Thoracic aorta (tissue), 2 donors: ENCODE data around the gene C6orf141. TPM values are rescaled to one million over a fixed set of nuclear protein-coding genes. Genes with fewer than 3 reads are reported as not detected.

Experiments used
- ATAC-seq: fragments of 150-250 bp; one replicate; pipeline ENCODE4 v1.8.0; 2017; ENCODE audit warnings: low read depth; ENCODE audit not compliant: insufficient number of reproducible peaks, low FRiP score
- DNase-seq: peaks from one replicate; pipeline ENCODE4 v3.0.0-alpha.2; 2020; ENCODE audit warnings: low spot score
- H3K27ac ChIP-seq, 2 donors: fragments of 200-600 bp; sonication (generic); 1 replicate in 1 of 2; 2 replicates in 1 of 2; pipeline ENCODE4 v1.5.1; 2016; ENCODE audit warnings: mild to moderate bottlenecking in 2 of 2, moderate library complexity in 2 of 2
- H3K27me3 ChIP-seq: fragments of 200-600 bp; sonication (generic); replicated peaks from 2 replicates; pipeline ENCODE4 v1.6.0; 2016; ENCODE audit warnings: mild to moderate bottlenecking; ENCODE audit not compliant: insufficient read depth
- H3K36me3 ChIP-seq: fragments of 200-600 bp; sonication (generic); one replicate; pipeline ENCODE4 v1.5.1; 2016
- H3K4me1 ChIP-seq, 2 donors: fragments of 200-600 bp; sonication (generic); 1 replicate in 1 of 2; 2 replicates in 1 of 2; pipeline versions ENCODE4 v1.5.1 to v1.6.0; 2016; ENCODE audit warnings: low read depth in 2 of 2, mild to moderate bottlenecking in 1 of 2; ENCODE audit not compliant: control insufficient read depth in 1 of 2
- H3K4me3 ChIP-seq: fragments of 200-600 bp; sonication (generic); 2 replicates; pipeline ENCODE4 v1.5.1; 2016; ENCODE audit warnings: mild to moderate bottlenecking
- H3K9me3 ChIP-seq: fragments of 200-600 bp; sonication (generic); 2 replicates; pipeline ENCODE4 v1.5.1; 2016
- total RNA-seq, 2 donors: library from RNA; depleted of rRNA; stranded (reverse); fragments of >200 nt; gene quantifications; one replicate each; pipeline versions ENCODE4 v1.1.0 to v1.2.3, GENCODE V29; 2016
- TF ChIP-seq, protein P1 (sequence below): fragments of 200-600 bp; sonication (generic); IDR thresholded peaks from one replicate; pipeline ENCODE4 v1.5.1; 2019; ENCODE audit warnings: antibody characterized with exemption

C6orf141 gene
- total RNA-seq, 2 donors from 2014 or later: 0.42 to 0.54 TPM

DNA sequence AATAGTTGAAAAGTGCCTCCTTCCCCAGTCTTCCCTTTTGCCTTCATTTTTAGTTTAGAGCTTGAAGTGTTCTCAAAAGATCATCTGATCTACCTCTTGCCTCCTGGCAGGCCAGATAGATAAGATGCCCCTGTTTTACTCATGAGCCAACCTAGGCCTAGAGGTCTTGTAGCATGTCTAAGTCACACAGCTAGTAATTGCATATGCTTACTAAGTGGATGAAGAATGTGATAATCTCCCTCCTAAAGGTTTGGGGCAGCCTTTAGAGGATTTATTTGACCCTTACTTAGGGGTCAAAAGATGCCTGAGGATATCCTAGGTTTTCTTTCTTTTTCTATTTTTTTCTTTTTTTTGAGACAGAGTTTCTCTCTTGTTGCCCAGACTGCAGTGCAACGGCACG is 2.1 kb downstream of the C6orf141 start:
- Histone ChIP-seq H3K4me3 (no peak overlapping the region), H3K4me1 (peaks cover 3 to 16% of the 10 kb centered on the region in 2 donors), H3K36me3 (no peaks in the 10 kb centered on the region), H3K27ac (no peak overlapping the region), H3K9me3 (no peaks in the 10 kb centered on the region), H3K27me3 (no peaks in the 10 kb centered on the region)
- ATAC-seq: no peak
- no peak for DNase-seq
- TF ChIP-seq, protein P1, sequence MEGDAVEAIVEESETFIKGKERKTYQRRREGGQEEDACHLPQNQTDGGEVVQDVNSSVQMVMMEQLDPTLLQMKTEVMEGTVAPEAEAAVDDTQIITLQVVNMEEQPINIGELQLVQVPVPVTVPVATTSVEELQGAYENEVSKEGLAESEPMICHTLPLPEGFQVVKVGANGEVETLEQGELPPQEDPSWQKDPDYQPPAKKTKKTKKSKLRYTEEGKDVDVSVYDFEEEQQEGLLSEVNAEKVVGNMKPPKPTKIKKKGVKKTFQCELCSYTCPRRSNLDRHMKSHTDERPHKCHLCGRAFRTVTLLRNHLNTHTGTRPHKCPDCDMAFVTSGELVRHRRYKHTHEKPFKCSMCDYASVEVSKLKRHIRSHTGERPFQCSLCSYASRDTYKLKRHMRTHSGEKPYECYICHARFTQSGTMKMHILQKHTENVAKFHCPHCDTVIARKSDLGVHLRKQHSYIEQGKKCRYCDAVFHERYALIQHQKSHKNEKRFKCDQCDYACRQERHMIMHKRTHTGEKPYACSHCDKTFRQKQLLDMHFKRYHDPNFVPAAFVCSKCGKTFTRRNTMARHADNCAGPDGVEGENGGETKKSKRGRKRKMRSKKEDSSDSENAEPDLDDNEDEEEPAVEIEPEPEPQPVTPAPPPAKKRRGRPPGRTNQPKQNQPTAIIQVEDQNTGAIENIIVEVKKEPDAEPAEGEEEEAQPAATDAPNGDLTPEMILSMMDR: no peak

DNA sequence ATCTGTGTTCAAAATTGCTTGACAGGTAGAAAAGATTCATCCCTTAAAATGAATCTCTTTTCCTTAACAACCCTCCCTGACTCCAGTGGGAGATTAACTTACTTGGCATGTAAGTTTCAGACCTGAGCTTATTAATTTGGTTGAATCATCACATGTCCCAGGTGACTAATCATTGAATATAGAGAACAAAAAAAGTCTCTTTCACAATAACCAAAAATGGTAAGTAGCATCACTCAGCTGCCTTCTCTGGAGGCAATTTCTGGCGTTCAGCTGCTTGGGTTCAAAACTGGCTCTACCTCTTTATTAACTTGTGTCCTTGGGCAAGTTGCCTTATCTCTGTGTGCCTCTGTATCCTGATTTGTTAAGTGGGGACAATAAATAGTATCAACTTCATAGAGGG is 2.9 kb downstream of the C6orf141 start:
- peaks cover 3 to 16% of the 10 kb centered on the region in 2 donors for H3K4me1 ChIP-seq
- DNase-seq: no peak
- H3K27me3 ChIP-seq: no peaks in the 10 kb centered on the region
- H3K4me3 ChIP-seq: no peak overlapping the region
- TF ChIP-seq, protein P1: no peak
- H3K9me3 ChIP-seq: no peaks in the 10 kb centered on the region
- no peaks in the 10 kb centered on the region for H3K36me3 ChIP-seq
- no peak for ATAC-seq
- no peak overlapping the region for H3K27ac ChIP-seq

DNA sequence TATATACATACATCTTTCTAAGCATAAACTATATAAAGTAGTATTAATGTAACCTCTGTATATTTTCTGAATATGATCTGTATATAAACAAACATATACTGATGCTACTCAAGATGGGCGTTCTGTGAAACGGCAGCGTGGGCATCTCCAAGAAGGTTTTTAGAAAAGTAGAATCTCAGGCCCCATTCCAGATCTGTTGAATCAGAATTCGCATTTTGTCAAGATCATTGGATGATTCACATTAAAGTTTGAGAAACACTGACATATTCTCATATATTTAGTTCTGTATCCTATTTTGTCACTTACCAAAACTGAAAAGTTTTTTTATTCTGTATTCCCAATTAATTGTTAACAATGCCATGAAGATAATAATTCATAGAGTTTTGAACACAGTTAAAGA is 5.5 kb downstream of the C6orf141 start:
- no peaks in the 10 kb centered on the region for H3K27me3 ChIP-seq

DNA sequence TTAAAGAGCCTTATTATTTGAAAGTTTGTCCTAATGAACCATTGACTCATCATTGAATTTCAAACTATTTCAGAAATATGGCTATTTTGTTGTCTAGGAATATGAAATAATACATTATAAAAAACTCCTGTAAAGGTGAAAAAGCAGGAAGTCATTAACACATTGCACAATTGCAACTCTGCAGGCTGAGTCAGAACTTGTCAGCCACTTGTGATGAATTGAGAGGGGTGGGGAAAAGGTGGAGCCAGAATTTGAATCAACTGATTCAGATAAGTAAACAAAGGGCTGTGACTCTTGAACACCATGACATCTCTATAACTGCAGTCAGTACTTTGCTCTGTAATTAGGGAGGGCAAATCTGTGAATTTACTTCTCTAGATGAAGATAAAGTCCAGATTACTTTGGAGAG is 6.0 kb downstream of the C6orf141 start:
- TF ChIP-seq, protein P1: no peak
- no peaks in the 10 kb centered on the region for H3K36me3 ChIP-seq
- H3K27me3 ChIP-seq: no peaks in the 10 kb centered on the region
- DNase-seq (no peak), ATAC-seq (no peak)
- peaks cover under 1 to 3% of the 10 kb centered on the region in 2 donors for H3K4me1 ChIP-seq
- no peaks in the 10 kb centered on the region for H3K9me3 ChIP-seq
- no peak overlapping the region for H3K27ac ChIP-seq
- no peak overlapping the region for H3K4me3 ChIP-seq

More for the DNA sequence above, 5.5 kb downstream of the C6orf141 start:
- Histone ChIP-seq H3K36me3 (no peaks in the 10 kb centered on the region), H3K27ac (no peak overlapping the region), H3K4me1 (peaks cover 3 to 6% of the 10 kb centered on the region in 2 donors), H3K4me3 (no peak overlapping the region), H3K9me3 (no peaks in the 10 kb centered on the region)
- no peak for ATAC-seq
- DNase-seq: no peak
- TF ChIP-seq, protein P1: no peak

DNA sequence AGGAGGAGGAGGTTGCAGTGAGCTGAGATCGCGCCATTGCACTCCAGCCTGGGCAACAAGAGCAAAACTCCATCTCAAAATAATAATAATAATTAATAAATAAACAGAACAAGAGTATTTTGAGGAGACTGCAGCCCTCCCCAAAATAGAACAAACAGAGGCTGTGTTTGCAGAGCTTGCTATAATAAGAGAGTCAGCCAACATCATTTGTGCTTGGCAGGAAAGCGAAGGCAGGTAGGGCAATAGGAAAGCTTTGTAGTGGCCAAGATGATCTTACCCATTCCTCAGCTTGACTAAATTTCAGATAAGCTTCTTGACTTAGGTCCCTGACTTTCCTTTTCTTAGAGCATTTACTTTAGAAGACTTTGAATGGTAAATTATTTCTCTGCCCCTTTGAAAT is 6.7 kb downstream of the C6orf141 start:
- no peak for ATAC-seq
- Histone ChIP-seq H3K27ac (no peak overlapping the region), H3K36me3 (no peaks in the 10 kb centered on the region), H3K4me1 (no peaks in the 10 kb centered on the region), H3K27me3 (no peaks in the 10 kb centered on the region), H3K9me3 (no peaks in the 10 kb centered on the region), H3K4me3 (no peak overlapping the region)
- TF ChIP-seq, protein P1: no peak
- DNase-seq: no peak
